HCT116 (cell line): ENCODE data around the gene SELENOM. TPM values are rescaled to one million over a fixed set of nuclear protein-coding genes. Genes with fewer than 3 reads are reported as not detected.

Experiments used
- ATAC-seq: fragments of 200-7000 bp; cut with Tn5 transposase; 2 replicates; pipeline ENCODE4 v1.9.1; 2020; ENCODE audit warnings: mild to moderate bottlenecking, moderate library complexity
- BruUV-seq: library from RNA; stranded (reverse); fragments of 400-500 nt; replicated peaks from 2 replicates; lab custom pipeline; 2021; lab: Mats Ljungman, UMichigan
- CTCF ChIA-PET: fragments of 300-600 bp; sonication (Branson Sonifier 250); formaldehyde crosslinking; loops from one replicate; lab custom pipeline; 2021; ENCODE audit warnings: antibody characterized with exemption; lab: Charles Lee
- POLR2A ChIA-PET: fragments of 300-600, 350-600 bp; sonication (Branson Sonifier 250); formaldehyde crosslinking; loops from one replicate; lab custom pipeline; 2021; ENCODE audit warnings: antibody characterized with exemption; lab: Charles Lee
- RAD21 ChIA-PET, 2 experiments: fragments of 300-600 bp; sonication (Branson Sonifier 250); formaldehyde crosslinking; loops; one replicate each; lab custom pipeline; 2023; ENCODE audit warnings: low total read pairs in 2 of 2; ENCODE audit not compliant: uncharacterized antibody in 2 of 2, unreplicated experiment in 2 of 2, low non-redundant PET in 1 of 2; lab: Charles Lee
- DNase-seq: peaks from one replicate; pipeline ENCODE4 v3.0.0-alpha.2; 2010; ENCODE audit warnings: low read depth, low spot score
- H2AFZ ChIP-seq: fragments of 200-600 bp; shearing (Covaris generic), sonication (generic); 2 replicates; pipeline ENCODE4 v1.6.1; 2017; ENCODE audit warnings: low read depth, mixed run types, mixed read lengths, antibody characterized with exemption, low read length; ENCODE audit not compliant: poor library complexity, severe bottlenecking
- H3K27ac ChIP-seq: 2 replicates; pipeline ENCODE4 v1.5.1; 2012; ENCODE audit warnings: low read depth, low read length
- H3K27me3 ChIP-seq: fragments of 200-600 bp; sonication (generic); 2 replicates; pipeline ENCODE4 v1.6.1; 2016; ENCODE audit warnings: mixed run types, low read length, mixed read lengths; ENCODE audit not compliant: insufficient read depth
- H3K36me3 ChIP-seq, 2 experiments: fragments of 200-500 bp in 1 of 2; fragments of 200-600 bp in 1 of 2; sonication (Bioruptor generic) in 1 of 2; sonication (generic) in 1 of 2; 2 replicates each; pipeline versions ENCODE4 v1.5.1 to v1.6.1; 2014 to 2016; ENCODE audit warnings: low read length in 2 of 2, inconsistent platforms in 1 of 2, mixed read lengths in 1 of 2, mixed run types in 1 of 2; ENCODE audit not compliant: insufficient read depth in 2 of 2, control insufficient read depth in 1 of 2
- H3K4me1 ChIP-seq, 2 experiments: fragments of 200-600 bp in 1 of 2; sonication (generic) in 1 of 2; 2 replicates each; pipeline versions ENCODE4 v1.5.1 to v1.6.1; 2012 to 2017; ENCODE audit warnings: low read length in 2 of 2, inconsistent platforms in 1 of 2, mild to moderate bottlenecking in 1 of 2, mixed read lengths in 1 of 2, mixed run types in 1 of 2, moderate library complexity in 1 of 2; ENCODE audit not compliant: insufficient read depth in 2 of 2, control insufficient read depth in 1 of 2
- H3K4me2 ChIP-seq: fragments of 200-600 bp; sonication (generic); 2 replicates; pipeline ENCODE4 v1.6.1; 2017; ENCODE audit warnings: mixed run types, low read length, mixed read lengths
- H3K4me3 ChIP-seq, 2 experiments: fragments of 200-600 bp in 1 of 2; sonication (generic) in 1 of 2; replicated peaks in 1 of 2; 2 replicates each; pipeline ENCODE4 v1.5.1; 2011 to 2016; ENCODE audit warnings: low read length in 2 of 2, control low read depth in 1 of 2, low read depth in 1 of 2, mild to moderate bottlenecking in 1 of 2, mixed read lengths in 1 of 2, mixed run types in 1 of 2
- H3K79me2 ChIP-seq: fragments of 200-600 bp; sonication (generic); 2 replicates; pipeline ENCODE4 v1.6.1; 2017; ENCODE audit warnings: mild to moderate bottlenecking, mixed run types, low read length, moderate library complexity, mixed read lengths; ENCODE audit not compliant: insufficient read depth
- H3K9ac ChIP-seq: fragments of 200-600 bp; sonication (generic); 2 replicates; pipeline ENCODE4 v1.6.1; 2016; ENCODE audit warnings: low read length, mixed read lengths
- H3K9me2 ChIP-seq: fragments of 200-600 bp; sonication (generic), shearing (Covaris generic); 2 replicates; pipeline ENCODE4 v1.6.1; 2017; ENCODE audit warnings: mixed run types, mild to moderate bottlenecking, moderate library complexity; ENCODE audit not compliant: insufficient read depth
- H3K9me3 ChIP-seq, 2 experiments: fragments of 200-500 bp in 1 of 2; fragments of 200-600 bp in 1 of 2; sonication (Bioruptor generic) in 1 of 2; sonication (generic) in 1 of 2; 2 replicates each; pipeline ENCODE4 v1.6.1; 2014 to 2017; ENCODE audit warnings: low read length in 2 of 2, mixed read lengths in 2 of 2, inconsistent platforms in 1 of 2, low read depth in 1 of 2, mild to moderate bottlenecking in 1 of 2, mixed run types in 1 of 2, moderate library complexity in 1 of 2; ENCODE audit not compliant: control insufficient read depth in 1 of 2, insufficient read depth in 1 of 2
- H4K20me1 ChIP-seq: fragments of 200-600 bp; sonication (generic), shearing (Covaris generic); 2 replicates; pipeline ENCODE4 v1.6.1; 2017; ENCODE audit warnings: mixed run types, mild to moderate bottlenecking, moderate library complexity; ENCODE audit not compliant: insufficient read depth
- JUND ChIP-seq: IDR thresholded peaks from 2 replicates; pipeline ENCODE4 v1.6.1; 2012
- SP1 ChIP-seq: IDR thresholded peaks from 2 replicates; pipeline ENCODE4 v1.6.1; 2012; ENCODE audit warnings: low read depth
- ZFX ChIP-seq: fragments of 450-650 bp; IDR thresholded peaks from 2 replicates; pipeline ENCODE4 v1.6.1; 2017
- intact Hi-C: fragments of 100-400 bp; cut with micrococcal nuclease; formaldehyde crosslinking; loops from 2 replicates; pipeline ENCODE4 v1.10.0; 2022
- total RNA-seq: library from RNA; stranded (reverse); gene quantifications from one replicate; pipeline ENCODE4 v1.2.1, GENCODE V29; 2021; ENCODE audit not compliant: unreplicated experiment
- TF ChIP-seq, protein P1 (sequence below), 3 experiments: fragments of 200-600 bp in 1 of 3; sonication (generic) in 1 of 3; IDR thresholded peaks in 2 of 3; conservative IDR thresholded peaks in 1 of 3; 2 replicates each; pipeline ENCODE4 v1.5.1; 2012 to 2017; ENCODE audit warnings: low read depth in 2 of 3, low read length in 2 of 3, antibody characterized with exemption in 1 of 3, borderline replicate concordance in 1 of 3, control low read depth in 1 of 3, mild to moderate bottlenecking in 1 of 3, mixed read lengths in 1 of 3, mixed run types in 1 of 3, moderate library complexity in 1 of 3; ENCODE audit not compliant: insufficient read depth in 1 of 3

The SELENOM gene
- total RNA-seq, 1 experiment from 2014 or later: 65.6 TPM

- ATAC-seq: no peak
- no peak for DNase-seq
- Histone ChIP-seq H3K27ac (no peak overlapping the region), H3K9me3 (no peaks in the 10 kb centered on the region), H3K79me2 (peaks cover 18% of the 10 kb centered on the region), H3K36me3 (peaks cover 34 to 48% of the 10 kb centered on the region in 2 experiments; a peak in 3 of 4 replicates), H2AFZ (no peak overlapping the region), H3K9ac (no peak overlapping the region), H4K20me1 (no peaks in the 10 kb centered on the region), H3K4me1 (peaks cover 0 to 17% of the 10 kb centered on the region in 2 experiments; a peak in 2 of 4 replicates), H3K9me2 (no peaks in the 10 kb centered on the region), H3K4me2 (no peak overlapping the region), H3K4me3 (no peak overlapping the region), H3K27me3 (no peaks in the 10 kb centered on the region)
- ChIA-PET CTCF (no interaction called here), POLR2A (no interaction called here), RAD21 (interaction anchor here in 1 of 2 experiments (0.6 kb wide), 1 partner anchor 50 kb away, joined by 8 read pairs; no protein-coding TSS in a partner anchor)
- intact Hi-C loops: no loop called here
- TF ChIP-seq, protein P1, sequence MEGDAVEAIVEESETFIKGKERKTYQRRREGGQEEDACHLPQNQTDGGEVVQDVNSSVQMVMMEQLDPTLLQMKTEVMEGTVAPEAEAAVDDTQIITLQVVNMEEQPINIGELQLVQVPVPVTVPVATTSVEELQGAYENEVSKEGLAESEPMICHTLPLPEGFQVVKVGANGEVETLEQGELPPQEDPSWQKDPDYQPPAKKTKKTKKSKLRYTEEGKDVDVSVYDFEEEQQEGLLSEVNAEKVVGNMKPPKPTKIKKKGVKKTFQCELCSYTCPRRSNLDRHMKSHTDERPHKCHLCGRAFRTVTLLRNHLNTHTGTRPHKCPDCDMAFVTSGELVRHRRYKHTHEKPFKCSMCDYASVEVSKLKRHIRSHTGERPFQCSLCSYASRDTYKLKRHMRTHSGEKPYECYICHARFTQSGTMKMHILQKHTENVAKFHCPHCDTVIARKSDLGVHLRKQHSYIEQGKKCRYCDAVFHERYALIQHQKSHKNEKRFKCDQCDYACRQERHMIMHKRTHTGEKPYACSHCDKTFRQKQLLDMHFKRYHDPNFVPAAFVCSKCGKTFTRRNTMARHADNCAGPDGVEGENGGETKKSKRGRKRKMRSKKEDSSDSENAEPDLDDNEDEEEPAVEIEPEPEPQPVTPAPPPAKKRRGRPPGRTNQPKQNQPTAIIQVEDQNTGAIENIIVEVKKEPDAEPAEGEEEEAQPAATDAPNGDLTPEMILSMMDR (IDR thresholded peaks at IDR 0.05 in 2 of 3, conservative IDR thresholded peaks at IDR 0.05 in 1 of 3; ENCODE audit: borderline replicate concordance in 1 of 3, insufficient read depth in 1 of 3, low read depth in 2 of 3, low read length in 2 of 3): no peak
- TF ChIP-seq JUND (no peak), ZFX (no peak), SP1 (no peak)
- BruUV-seq: no TSS peak
Observed at GRCh38 chr22:31090217-31091085, 16.9 kb downstream of the SELENOM start.
